Activated naive CD8-positive, alpha-beta T cell treated with anti-CD3 and anti-CD28 coated beads, Interleukin-2, amount 10 ng/mL, durations not matched to agents 7 days and 5 days (primary cell): ENCODE results near the gene ARHGEF3. TPM values are rescaled to one million over a fixed set of nuclear protein-coding genes. Genes with fewer than 3 reads are reported as not detected.
"Not testable (repeated sequence)": the region's sequence is repeated elsewhere in the genome, so short reads cannot be mapped to it uniquely, and the experiment has no call there.

Source experiments
- ATAC-seq: fragments of 150-1000 bp; cut with Tn5 transposase; one replicate; pipeline ENCODE4 v1.10.0; 2021; ENCODE audit warnings: low read depth, moderate library complexity
- POLR2A ChIA-PET: fragments of 350-600 bp; sonication (Branson Sonifier 250); formaldehyde crosslinking; loops from one replicate; lab custom pipeline; 2021; ENCODE audit warnings: antibody characterized with exemption; lab: Charles Lee
- DNase-seq: peaks from one replicate; pipeline ENCODE4 v3.0.0; 2021
- H3K27ac Mint-ChIP-seq: one replicate; pipeline ENCODE4 v1.8.0; 2022; ENCODE audit warnings: mild to moderate bottlenecking, mixed read lengths
- H3K27me3 Mint-ChIP-seq: one replicate; pipeline ENCODE4 v1.8.0; 2022; ENCODE audit warnings: mild to moderate bottlenecking, moderate library complexity, mixed read lengths
- H3K36me3 Mint-ChIP-seq: one replicate; pipeline ENCODE4 v1.8.0; 2021; ENCODE audit warnings: mild to moderate bottlenecking, mixed read lengths
- H3K4me1 Mint-ChIP-seq: one replicate; pipeline ENCODE4 v1.8.0; 2021; ENCODE audit warnings: mixed read lengths
- H3K4me3 Mint-ChIP-seq: one replicate; pipeline ENCODE4 v1.8.0; 2022; ENCODE audit warnings: mild to moderate bottlenecking, moderate library complexity, mixed read lengths
- H3K9me3 Mint-ChIP-seq: one replicate; pipeline ENCODE4 v1.8.0; 2021; ENCODE audit warnings: mixed read lengths
- total RNA-seq, 2 experiments: library from RNA; stranded (reverse); gene quantifications; one replicate each; pipeline ENCODE4 v1.2.3, GENCODE V29; 2021

Gene ARHGEF3
- total RNA-seq, 2 experiments from 2014 or later = 130 TPM

DNA sequence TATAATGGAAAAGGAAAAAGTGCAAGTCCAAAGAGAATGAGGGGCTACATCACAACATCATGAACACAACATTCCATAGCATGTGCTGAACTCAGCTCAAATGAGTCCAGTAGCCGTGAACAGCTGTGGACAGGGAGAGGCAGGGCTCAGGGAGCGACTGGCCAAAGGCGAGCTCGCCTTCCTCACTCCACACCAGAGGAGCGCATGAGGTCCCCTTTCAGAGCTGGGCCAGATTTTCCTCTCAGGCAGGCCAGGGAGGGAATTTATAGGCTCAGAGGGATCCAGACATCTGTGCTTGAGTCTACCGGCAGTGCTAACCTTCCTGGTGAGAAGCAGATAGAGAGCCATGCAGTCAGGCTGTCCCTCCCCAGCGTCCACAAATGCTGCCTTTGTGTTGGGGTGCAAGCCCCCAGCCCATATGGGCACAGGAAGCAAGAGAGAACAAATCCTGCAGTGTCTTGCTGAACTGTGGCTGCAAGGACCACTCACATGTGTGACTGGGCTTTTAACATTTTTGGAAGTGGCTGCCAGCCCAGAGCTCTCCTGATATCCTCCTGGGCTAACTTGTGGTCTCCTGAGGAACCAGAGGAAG is 32.5 kb downstream of the ARHGEF3 start:
- DNase-seq (no peak), ATAC-seq (no peak)
- peaks cover 56% of the 10 kb centered on the region for H3K4me1 Mint-ChIP-seq
- H3K36me3 Mint-ChIP-seq = peaks cover 57% of the 10 kb centered on the region
- POLR2A ChIA-PET = interaction anchor here (1.2 to 1.8 kb wide), 2 partner anchors 9 to 14 kb away, joined by 6 to 7 read pairs; no protein-coding TSS in a partner anchor
- no peaks in the 10 kb centered on the region for H3K9me3 Mint-ChIP-seq
- H3K27ac Mint-ChIP-seq = peak overlapping the region; percentile 52
- H3K4me3 Mint-ChIP-seq = no peak overlapping the region
- H3K27me3 Mint-ChIP-seq = no peaks in the 10 kb centered on the region

DNA sequence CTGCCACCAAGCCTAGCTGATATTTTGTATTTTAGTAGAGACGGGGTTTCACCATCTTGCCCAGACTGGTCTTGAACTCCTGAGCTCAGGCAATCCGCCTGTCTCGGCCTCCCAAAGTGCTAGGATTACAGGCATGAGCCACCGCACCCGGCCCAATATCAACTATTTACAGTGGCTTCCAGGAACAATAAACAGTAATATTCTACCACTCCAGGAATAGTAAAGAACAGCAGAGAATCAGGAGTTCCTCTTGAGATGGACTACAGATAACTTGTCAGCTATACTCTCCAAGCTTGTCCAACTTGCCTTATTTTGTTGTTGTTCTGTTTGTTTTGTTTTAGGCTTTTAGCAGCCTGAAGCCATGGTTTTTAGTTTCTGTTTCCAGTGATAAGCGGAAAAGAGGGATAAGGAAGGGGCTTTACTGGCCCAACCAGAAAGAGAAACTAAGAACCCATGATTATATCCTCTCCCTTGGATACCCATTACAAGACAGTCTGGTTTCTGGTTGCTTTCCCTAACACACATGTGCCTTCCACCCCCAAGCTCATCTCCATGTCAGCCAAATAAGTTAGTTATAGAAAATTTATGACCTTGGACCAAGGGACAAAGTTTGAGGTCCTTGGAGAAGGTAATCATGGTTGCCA is 36.7 kb downstream of the ARHGEF3 start:
- H3K4me3 Mint-ChIP-seq = no peak overlapping the region
- POLR2A ChIA-PET = interaction anchor here (0.5 to 2.0 kb wide), 5 partner anchors 10 to 152 kb away, joined by 3 to 5 read pairs (median 4); no protein-coding TSS in a partner anchor
- H3K27ac Mint-ChIP-seq = peak overlapping the region; percentile 70
- no peaks in the 10 kb centered on the region for H3K27me3 Mint-ChIP-seq
- H3K9me3 Mint-ChIP-seq = peaks cover 4% of the 10 kb centered on the region
- H3K36me3 Mint-ChIP-seq = peaks cover 70% of the 10 kb centered on the region
- DNase-seq = no peak
- no peak for ATAC-seq
- peaks cover 64% of the 10 kb centered on the region for H3K4me1 Mint-ChIP-seq

DNA sequence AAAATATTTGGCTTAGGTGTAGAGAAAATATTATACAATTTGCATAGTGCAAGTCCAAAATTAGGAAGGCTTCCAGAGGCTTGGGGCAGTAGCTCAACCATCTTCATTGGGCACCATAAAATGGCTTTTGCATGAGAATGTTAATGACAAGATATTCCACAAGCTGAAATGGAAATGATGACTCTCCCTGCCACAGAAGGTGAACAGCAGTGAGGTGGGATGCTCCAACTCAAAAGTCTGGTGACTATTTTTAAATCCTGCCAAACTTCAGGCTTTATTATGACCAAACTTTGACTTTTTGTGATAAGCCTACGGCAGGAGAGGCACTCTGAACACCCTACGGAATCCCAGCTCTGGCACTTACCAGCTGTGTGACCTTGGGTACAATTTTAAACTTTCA is 37.6 kb downstream of the ARHGEF3 start:
- no peaks in the 10 kb centered on the region for H3K27me3 Mint-ChIP-seq
- no peak overlapping the region for H3K27ac Mint-ChIP-seq
- H3K4me3 Mint-ChIP-seq = no peak overlapping the region
- H3K36me3 Mint-ChIP-seq = peaks cover 74% of the 10 kb centered on the region
- peaks cover 4% of the 10 kb centered on the region for H3K9me3 Mint-ChIP-seq
- ATAC-seq (no peak), DNase-seq (no peak)
- POLR2A ChIA-PET = interaction anchor here (0.5 to 2.0 kb wide), 4 partner anchors 10 to 153 kb away, joined by 3 to 5 read pairs (median 4); no protein-coding TSS in a partner anchor
- peaks cover 69% of the 10 kb centered on the region for H3K4me1 Mint-ChIP-seq

DNA sequence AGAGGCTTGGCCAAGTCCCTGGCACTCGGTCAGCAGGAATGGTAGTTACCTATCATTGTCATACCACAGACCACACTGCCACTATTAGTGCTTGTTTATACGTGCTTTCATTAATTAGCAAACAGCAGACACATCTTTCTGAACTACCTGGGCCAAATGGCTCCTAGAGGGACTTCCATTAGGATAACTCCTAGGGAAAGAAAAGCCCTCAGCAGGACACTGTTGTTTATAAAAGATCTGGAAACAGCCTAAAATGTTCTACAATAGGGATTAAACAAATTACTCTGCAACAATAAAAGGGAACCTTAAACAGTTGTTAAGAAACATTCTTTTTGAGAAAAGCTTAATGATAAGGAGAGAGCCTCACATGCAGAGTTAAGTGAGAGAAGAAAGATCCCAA is 38.5 kb downstream of the ARHGEF3 start:
- no peak overlapping the region for H3K27ac Mint-ChIP-seq
- peaks cover 4% of the 10 kb centered on the region for H3K9me3 Mint-ChIP-seq
- POLR2A ChIA-PET = no interaction called here
- H3K36me3 Mint-ChIP-seq = peaks cover 72% of the 10 kb centered on the region
- peaks cover 68% of the 10 kb centered on the region for H3K4me1 Mint-ChIP-seq
- no peak for ATAC-seq
- H3K27me3 Mint-ChIP-seq = no peaks in the 10 kb centered on the region
- DNase-seq = no peak
- H3K4me3 Mint-ChIP-seq = no peak overlapping the region

DNA sequence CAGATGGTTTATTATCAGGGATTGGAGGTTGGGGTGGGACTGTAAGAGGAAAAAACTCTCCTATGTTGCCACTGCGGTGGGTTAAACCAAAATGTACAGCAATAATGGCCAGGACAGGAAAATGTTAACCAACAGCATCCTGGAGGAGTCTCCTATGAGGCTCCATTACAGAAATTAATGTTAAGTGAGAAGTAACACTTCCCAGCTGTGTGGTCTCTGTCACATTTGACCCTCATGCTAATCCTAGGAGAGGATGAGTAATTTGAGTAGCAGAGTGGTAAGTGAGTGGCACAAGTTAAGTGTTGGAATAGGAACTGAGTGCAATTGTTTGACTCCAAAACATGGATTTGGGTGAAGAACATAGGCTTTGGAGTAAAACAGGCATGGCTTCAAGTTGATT is 39.0 kb downstream of the ARHGEF3 start:
- no peak for DNase-seq
- Mint-ChIP-seq H3K9me3 (peaks cover 4% of the 10 kb centered on the region), H3K27ac (peak overlapping the region; percentile 38), H3K4me3 (no peak overlapping the region), H3K36me3 (peaks cover 72% of the 10 kb centered on the region), H3K4me1 (peaks cover 68% of the 10 kb centered on the region), H3K27me3 (no peaks in the 10 kb centered on the region)
- no peak for ATAC-seq
- POLR2A ChIA-PET = interaction anchor here (1.4 kb wide), 1 partner anchor 20 kb away, joined by 5 read pairs; no protein-coding TSS in a partner anchor

DNA sequence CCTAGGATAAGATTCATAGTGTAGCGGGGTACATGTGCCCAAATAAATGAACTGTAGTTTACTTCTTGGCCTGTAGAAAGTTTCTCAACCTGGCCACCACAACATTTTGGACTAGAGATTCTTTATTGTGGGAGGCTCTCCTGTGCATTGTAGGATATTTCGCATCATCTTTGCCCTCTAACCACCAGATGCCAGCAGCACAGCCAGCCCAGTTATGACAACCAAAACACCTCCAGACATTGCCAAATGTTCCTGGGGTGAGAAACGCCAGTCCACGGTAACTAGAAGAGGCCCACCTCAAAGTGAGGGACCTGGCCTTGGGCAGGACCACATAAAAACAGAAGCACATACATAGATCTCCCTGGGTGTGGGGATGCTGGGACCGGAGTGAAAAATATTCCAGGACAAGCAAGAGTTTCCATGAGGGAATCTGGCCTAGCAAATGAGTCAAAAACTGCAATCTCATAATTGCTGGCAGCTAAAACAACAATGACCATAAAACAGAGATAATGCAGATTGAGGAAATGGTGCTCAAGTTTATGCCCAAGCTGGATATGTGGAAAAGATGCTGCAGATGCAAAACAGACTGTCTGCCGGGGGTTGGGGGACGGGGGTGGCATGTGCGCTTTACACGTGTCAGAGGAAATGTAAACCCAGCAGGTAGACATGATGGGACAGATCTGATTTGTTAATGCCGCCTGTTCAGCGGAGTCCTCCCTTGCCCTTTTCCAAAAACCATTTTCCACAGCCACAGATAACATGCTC is 39.7 kb downstream of the ARHGEF3 start:
- Mint-ChIP-seq H3K27ac (no peak overlapping the region), H3K4me1 (peaks cover 69% of the 10 kb centered on the region), H3K4me3 (no peak overlapping the region), H3K9me3 (peaks cover 4% of the 10 kb centered on the region), H3K27me3 (no peaks in the 10 kb centered on the region), H3K36me3 (peaks cover 74% of the 10 kb centered on the region)
- POLR2A ChIA-PET = interaction anchor here (1.4 to 10.9 kb wide), 3 partner anchors 21 to 69 kb away, joined by 5 to 132 read pairs (median 7); partner anchors contain the start of gene ARHGEF3
- DNase-seq (no peak), ATAC-seq (no peak)

DNA sequence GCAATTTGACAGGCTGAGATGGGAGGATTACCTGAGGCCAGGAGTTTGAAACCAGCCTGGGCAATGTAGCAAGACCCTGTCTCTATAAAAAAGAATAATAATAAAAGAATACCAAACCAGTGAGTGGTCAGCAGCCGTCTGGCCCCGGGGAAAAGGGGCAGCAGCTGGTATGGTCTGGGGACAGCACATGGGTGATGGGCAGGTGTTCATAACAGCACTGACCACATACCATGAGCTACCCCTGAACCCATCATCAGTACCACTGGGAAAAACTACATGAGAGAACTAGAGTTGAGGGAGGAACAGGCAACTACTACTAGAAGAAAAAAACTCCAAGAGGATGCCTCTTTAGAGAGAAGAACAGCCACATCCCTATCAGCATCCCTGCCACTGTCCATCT is 40.7 kb downstream of the ARHGEF3 start:
- H3K36me3 Mint-ChIP-seq = peaks cover 72% of the 10 kb centered on the region
- POLR2A ChIA-PET = interaction anchor here (1.2 to 10.9 kb wide), 3 partner anchors 8 to 68 kb away, joined by 6 to 132 read pairs (median 7); partner anchors contain the start of gene ARHGEF3

DNA sequence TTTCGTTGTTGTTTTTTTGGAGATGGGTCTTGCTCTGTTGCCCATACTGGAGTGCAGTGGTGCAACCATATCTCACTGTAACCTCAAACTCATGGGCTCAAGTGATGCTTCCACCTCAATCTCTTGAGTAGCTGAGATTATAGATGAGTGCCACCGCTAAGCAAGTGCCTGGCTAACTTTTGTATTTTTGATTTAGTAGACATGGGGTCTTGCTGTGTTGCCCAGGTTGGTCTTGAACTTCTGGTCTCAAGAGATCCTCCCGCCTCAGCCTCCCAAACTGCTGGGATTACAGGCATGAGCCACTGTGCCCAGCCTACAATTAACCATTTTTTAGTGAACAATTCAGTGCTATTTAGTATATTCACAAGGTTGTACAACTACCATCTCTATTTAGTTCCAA is 42.2 kb downstream of the ARHGEF3 start:
- H3K4me1 Mint-ChIP-seq = peaks cover 75% of the 10 kb centered on the region

More for the DNA sequence above, 40.7 kb downstream of the ARHGEF3 start:
- H3K27me3 Mint-ChIP-seq = no peaks in the 10 kb centered on the region
- no peak for DNase-seq
- ATAC-seq = no peak
- H3K4me3 Mint-ChIP-seq = no peak overlapping the region
- peaks cover 70% of the 10 kb centered on the region for H3K4me1 Mint-ChIP-seq
- peaks cover 4% of the 10 kb centered on the region for H3K9me3 Mint-ChIP-seq
- H3K27ac Mint-ChIP-seq = peak overlapping the region; percentile 37

DNA sequence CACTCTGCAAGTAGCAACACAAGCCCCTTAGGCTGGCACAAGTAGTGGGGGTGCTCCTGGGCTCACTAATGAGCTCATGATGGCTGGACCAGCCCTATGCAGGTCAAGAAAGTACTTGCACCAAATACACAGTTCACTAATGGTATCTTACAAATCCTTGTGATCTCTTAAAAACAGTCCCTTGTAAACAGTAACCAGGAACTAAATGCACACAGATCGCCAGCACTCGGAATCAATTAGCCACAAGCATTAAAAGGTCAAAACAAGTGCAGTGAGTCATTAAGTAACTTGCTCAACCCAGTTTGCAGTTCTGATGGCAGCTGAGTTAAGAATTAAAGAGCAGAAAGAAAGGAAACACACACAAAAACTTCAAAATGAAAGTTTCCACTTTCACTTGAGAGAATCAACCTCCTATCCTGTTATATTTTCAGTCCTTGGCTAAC is 43.2 kb downstream of the ARHGEF3 start:
- no peak for DNase-seq
- Mint-ChIP-seq H3K27me3 (no peaks in the 10 kb centered on the region), H3K27ac (peak overlapping the region; percentile 93), H3K4me3 (peak overlapping the region; percentile 71), H3K9me3 (peaks cover 4% of the 10 kb centered on the region), H3K4me1 (peaks cover 76% of the 10 kb centered on the region), H3K36me3 (peaks cover 70% of the 10 kb centered on the region)
- peak; percentile 73 for ATAC-seq
- POLR2A ChIA-PET = interaction anchor here (0.9 to 10.9 kb wide), 8 partner anchors 20 to 205 kb away, joined by 3 to 132 read pairs (median 5); partner anchors contain the start of gene ARHGEF3

More for the DNA sequence above, 42.2 kb downstream of the ARHGEF3 start:
- Mint-ChIP-seq H3K4me3 (peak overlapping the region; percentile 71), H3K36me3 (peaks cover 72% of the 10 kb centered on the region), H3K27ac (peak overlapping the region; percentile 93), H3K9me3 (peaks cover 4% of the 10 kb centered on the region), H3K27me3 (no peaks in the 10 kb centered on the region)
- ATAC-seq (no peak), DNase-seq (no peak)
- POLR2A ChIA-PET = interaction anchor here (1.1 to 10.9 kb wide), 5 partner anchors 19 to 40 kb away, joined by 4 to 132 read pairs (median 6); partner anchors contain the start of gene ARHGEF3

DNA sequence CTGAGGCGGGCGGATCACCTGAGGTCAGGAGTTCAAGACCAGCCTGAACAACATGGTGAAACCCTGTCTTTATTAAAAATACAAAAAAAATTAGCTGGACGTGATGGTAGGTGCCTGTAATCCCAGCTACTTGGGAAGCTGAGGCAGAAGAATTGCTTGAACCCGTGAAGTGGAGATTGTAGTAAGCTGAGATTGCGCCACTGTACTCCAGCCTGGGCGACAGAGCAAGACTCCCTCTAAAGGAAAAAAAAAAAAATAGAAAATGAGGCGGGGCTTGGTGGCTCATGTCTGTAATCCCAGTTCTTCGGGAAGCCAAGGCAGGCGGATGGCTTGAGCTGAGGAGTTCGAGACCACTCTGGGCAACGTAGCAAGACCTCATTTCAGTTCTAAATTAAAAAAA is 43.7 kb downstream of the ARHGEF3 start:
- H3K4me3 Mint-ChIP-seq = not testable (repeated sequence)

DNA sequence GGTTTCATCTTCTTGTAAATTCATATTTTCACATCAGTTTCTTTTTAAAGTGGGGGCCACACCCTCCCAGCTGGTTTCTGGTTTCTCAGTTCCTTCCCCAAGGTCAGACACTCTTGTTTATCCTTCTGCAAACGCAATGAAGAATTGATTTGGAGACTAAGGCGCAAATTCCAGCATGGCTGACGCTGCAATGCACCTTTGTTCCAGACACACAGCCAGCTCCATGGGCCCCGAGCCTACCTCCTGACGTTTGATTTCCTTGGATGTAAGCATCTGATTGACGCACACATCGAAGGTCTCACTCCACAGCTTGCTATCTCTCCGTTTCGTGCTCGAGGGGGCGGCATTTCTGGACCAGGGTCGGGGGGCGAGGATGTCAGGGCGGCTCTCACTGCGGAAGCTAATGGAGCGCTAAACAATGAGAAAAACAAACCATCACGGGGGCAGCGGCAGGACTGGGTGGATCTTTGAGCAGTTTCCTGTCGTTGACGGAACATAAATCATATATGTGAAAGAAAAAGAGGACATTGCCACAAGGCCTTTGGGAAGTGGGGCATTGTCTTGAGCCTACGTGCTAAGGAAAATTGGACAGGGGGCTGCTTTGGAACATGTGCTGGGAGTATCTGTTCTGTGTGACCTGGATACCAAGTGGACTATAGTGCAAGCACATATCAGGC is 46.9 kb downstream of the ARHGEF3 start:
- H3K27ac Mint-ChIP-seq = peak overlapping the region; percentile 95
- no peaks in the 10 kb centered on the region for H3K27me3 Mint-ChIP-seq
- ATAC-seq (peak; percentile 55), DNase-seq (peak; percentile 56)
- peaks cover 69% of the 10 kb centered on the region for H3K4me1 Mint-ChIP-seq
- H3K9me3 Mint-ChIP-seq = peaks cover 2% of the 10 kb centered on the region
- POLR2A ChIA-PET = interaction anchor here (0.6 to 10.9 kb wide), 14 partner anchors 10 to 162 kb away, joined by 3 to 132 read pairs (median 5); partner anchors contain the start of genes ARHGEF3 and TASOR
- peaks cover 68% of the 10 kb centered on the region for H3K36me3 Mint-ChIP-seq
- H3K4me3 Mint-ChIP-seq = peak overlapping the region; percentile 91

More for the DNA sequence above, 43.7 kb downstream of the ARHGEF3 start:
- not testable (repeated sequence) for ATAC-seq, H3K27ac Mint-ChIP-seq, H3K27me3 Mint-ChIP-seq, DNase-seq, H3K9me3 Mint-ChIP-seq
- Mint-ChIP-seq H3K36me3 (peaks cover 72% of the 10 kb centered on the region), H3K4me1 (peaks cover 77% of the 10 kb centered on the region)
- POLR2A ChIA-PET = interaction anchor here (0.9 to 10.9 kb wide), 7 partner anchors 24 to 206 kb away, joined by 3 to 132 read pairs (median 5); partner anchors contain the start of gene ARHGEF3

DNA sequence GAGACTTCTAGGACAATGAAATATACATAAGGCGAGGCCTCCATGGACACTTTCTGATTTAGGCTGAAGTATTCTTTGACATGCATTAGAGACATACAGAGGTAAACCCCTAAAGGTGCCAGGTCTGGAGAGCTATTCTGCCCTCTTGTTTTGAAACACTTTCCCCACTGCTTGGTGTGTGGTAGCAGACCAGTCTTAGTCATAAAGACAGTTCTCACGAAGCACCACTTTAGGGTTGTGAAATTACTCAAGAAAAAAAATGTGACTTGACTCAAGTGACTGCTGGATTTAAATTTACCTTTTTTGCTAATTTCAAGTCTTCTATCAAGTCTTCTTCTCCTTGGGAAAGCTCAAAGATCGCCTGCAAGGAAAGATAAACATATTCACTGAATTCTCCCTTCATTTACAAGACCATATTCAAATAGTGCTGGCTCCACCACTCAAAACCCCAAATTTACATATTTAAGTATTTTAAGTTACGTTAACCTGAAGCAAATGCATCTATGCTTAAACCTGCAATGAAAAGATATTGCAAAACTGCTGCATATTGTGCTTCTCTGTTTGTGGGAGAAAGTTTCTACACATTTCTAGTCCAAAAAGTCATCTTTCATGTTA is 48.4 kb downstream of the ARHGEF3 start:
- Mint-ChIP-seq H3K4me1 (peaks cover 61% of the 10 kb centered on the region), H3K4me3 (peak overlapping the region; percentile 91), H3K27ac (peak overlapping the region; percentile 87), H3K27me3 (no peaks in the 10 kb centered on the region), H3K36me3 (peaks cover 73% of the 10 kb centered on the region), H3K9me3 (peaks cover 3% of the 10 kb centered on the region)
- POLR2A ChIA-PET = interaction anchor here (1.5 to 10.9 kb wide), 7 partner anchors 26 to 163 kb away, joined by 3 to 132 read pairs (median 34); partner anchors contain the start of gene ARHGEF3
- ATAC-seq (peak; percentile 76), DNase-seq (no peak)
